OCI-LY7 (cell line): ENCODE measurements around the gene RCAN3. TPM values are rescaled to one million over a fixed set of nuclear protein-coding genes. Genes with fewer than 3 reads are reported as not detected.

Experiments used
- BruUV-seq: library from RNA; stranded (reverse); fragments of 400-500 nt; replicated peaks from 2 replicates; lab custom pipeline; 2021; lab: Mats Ljungman, UMichigan
- CTCF ChIA-PET: fragments of 300-600 bp; sonication (Branson Sonifier 250); formaldehyde crosslinking; loops from one replicate; lab custom pipeline; 2022; ENCODE audit warnings: antibody characterized with exemption; ENCODE audit not compliant: unreplicated experiment; lab: Charles Lee
- POLR2A ChIA-PET: fragments of 300-600 bp; sonication (Branson Sonifier 250); formaldehyde crosslinking; loops from one replicate; lab custom pipeline; 2022; ENCODE audit warnings: antibody characterized with exemption; lab: Charles Lee
- DNase-seq: peaks from one replicate; pipeline ENCODE4 v3.0.0-alpha.2; 2015; ENCODE audit warnings: low spot score
- H2AFZ ChIP-seq: fragments of 200-600 bp; sonication (generic), shearing (Covaris generic); 2 replicates; pipeline ENCODE4 v1.6.1; 2014; ENCODE audit warnings: mild to moderate bottlenecking, antibody characterized with exemption, low read length, moderate library complexity
- H3K27ac ChIP-seq: fragments of 200-600 bp; sonication (generic); 2 replicates; pipeline ENCODE4 v1.5.1; 2014; ENCODE audit warnings: mixed run types, low read depth, mild to moderate bottlenecking, moderate library complexity, low read length, inconsistent platforms; ENCODE audit not compliant: poor library complexity, severe bottlenecking
- H3K36me3 ChIP-seq: fragments of 200-600 bp; sonication (generic); 2 replicates; pipeline ENCODE4 v1.6.1; 2014; ENCODE audit warnings: mild to moderate bottlenecking, antibody characterized with exemption, low read length, moderate library complexity, mixed read lengths; ENCODE audit not compliant: insufficient read depth
- H3K4me1 ChIP-seq: fragments of 200-600 bp; sonication (generic); 2 replicates; pipeline ENCODE4 v1.5.1; 2014; ENCODE audit warnings: mild to moderate bottlenecking, low read length; ENCODE audit not compliant: insufficient read depth, poor library complexity, severe bottlenecking
- H3K4me2 ChIP-seq: fragments of 200-600 bp; sonication (generic); 2 replicates; pipeline ENCODE4 v1.6.1; 2014; ENCODE audit warnings: mild to moderate bottlenecking, low read length
- H3K4me3 ChIP-seq: fragments of 200-600 bp; sonication (generic); 2 replicates; pipeline ENCODE4 v1.5.1; 2014; ENCODE audit warnings: mild to moderate bottlenecking, low read depth, low read length; ENCODE audit not compliant: poor library complexity, severe bottlenecking
- H3K79me2 ChIP-seq: fragments of 200-600 bp; sonication (generic); 2 replicates; pipeline ENCODE4 v1.6.1; 2016; ENCODE audit warnings: low read depth, mild to moderate bottlenecking, low read length, moderate library complexity, mixed read lengths; ENCODE audit not compliant: insufficient read depth
- H3K9me2 ChIP-seq: fragments of 200-600 bp; sonication (generic); 2 replicates; pipeline ENCODE4 v1.6.1; 2016; ENCODE audit warnings: mild to moderate bottlenecking, low read length, mixed read lengths; ENCODE audit not compliant: insufficient read depth
- H3K9me3 ChIP-seq: fragments of 200-600 bp; sonication (generic); 2 replicates; pipeline ENCODE4 v1.6.1; 2014; ENCODE audit warnings: mild to moderate bottlenecking, mixed run types, low read length, mixed read lengths
- H4K20me1 ChIP-seq: fragments of 200-600 bp; sonication (generic); 2 replicates; pipeline ENCODE4 v1.6.1; 2014; ENCODE audit warnings: mild to moderate bottlenecking, antibody characterized with exemption, low read length, moderate library complexity, mixed read lengths; ENCODE audit not compliant: insufficient read depth
- EZH2phosphoT487 ChIP-seq: fragments of 200-600 bp; sonication (generic); IDR thresholded peaks from 2 replicates; pipeline ENCODE4 v1.6.1; 2018; ENCODE audit warnings: low read depth, borderline replicate concordance, mild to moderate bottlenecking, mixed run types, antibody characterized with exemption, low read length, moderate library complexity, mixed read lengths
- intact Hi-C: fragments of 100-400 bp; cut with micrococcal nuclease; formaldehyde crosslinking; loops from one replicate; pipeline ENCODE4 v1.10.0; 2022; ENCODE audit not compliant: unreplicated experiment
- total RNA-seq, 2 experiments: library from RNA; depleted of rRNA in 1 of 2; stranded (reverse); fragments of >200 nt in 1 of 2; shearing (Covaris generic) in 1 of 2; gene quantifications; 2 replicates each; pipeline ENCODE4 v1.2.3, GENCODE V29; 2014 to 2022
- TF ChIP-seq, protein P1 (sequence below): fragments of 200-600 bp; sonication (generic); conservative IDR thresholded peaks from 2 replicates; pipeline ENCODE4 v1.5.1; 2014; ENCODE audit warnings: mild to moderate bottlenecking, antibody characterized with exemption, low read length, moderate library complexity, mixed read lengths

The RCAN3 gene
- total RNA-seq, 2 experiments from 2014 or later = 13.0 to 47.8 TPM

DNA sequence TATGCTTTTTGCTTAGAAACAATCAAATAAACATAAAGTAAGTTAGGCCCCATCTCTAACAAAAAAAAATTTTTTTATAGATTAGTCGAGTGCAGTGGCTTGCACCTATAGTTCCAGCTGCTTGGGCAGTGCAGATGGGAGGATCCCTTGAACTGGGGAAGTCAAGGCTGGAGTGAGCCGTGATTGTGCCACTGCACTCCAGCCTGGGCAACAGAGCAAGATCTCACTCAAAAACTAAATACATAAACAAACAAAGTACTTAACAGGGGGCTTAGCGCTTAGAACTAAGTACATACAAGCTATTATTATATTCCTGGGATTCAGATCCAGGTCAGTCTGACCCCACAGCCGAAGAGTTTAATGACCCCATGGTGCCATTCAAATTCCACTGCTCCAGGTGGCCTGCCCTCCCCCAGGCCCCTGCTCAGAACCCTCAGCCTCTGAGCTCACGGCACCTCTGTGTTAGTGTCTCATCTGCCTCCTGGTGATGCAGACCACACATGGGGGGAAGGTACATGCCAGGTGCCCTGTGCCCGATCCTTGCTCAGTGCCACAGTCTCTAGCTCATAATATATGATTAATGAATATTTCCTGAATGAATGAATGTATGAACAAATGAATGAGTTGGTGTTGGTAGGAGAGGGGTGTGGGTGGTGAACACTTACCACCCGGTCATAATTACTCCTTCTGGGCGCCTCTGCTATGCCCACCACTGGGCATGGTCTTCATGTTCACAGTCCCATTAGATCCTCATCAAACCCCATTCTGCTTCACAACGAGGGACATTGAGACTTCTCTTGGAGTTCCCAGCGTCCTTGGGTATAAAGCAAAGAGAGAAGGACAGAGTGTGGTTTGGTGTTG lies 67.9 kb downstream of the RCAN3 start:
- no peak overlapping the region for H2AFZ ChIP-seq
- no peak for TF ChIP-seq EZH2phosphoT487
- TF ChIP-seq, protein P1, sequence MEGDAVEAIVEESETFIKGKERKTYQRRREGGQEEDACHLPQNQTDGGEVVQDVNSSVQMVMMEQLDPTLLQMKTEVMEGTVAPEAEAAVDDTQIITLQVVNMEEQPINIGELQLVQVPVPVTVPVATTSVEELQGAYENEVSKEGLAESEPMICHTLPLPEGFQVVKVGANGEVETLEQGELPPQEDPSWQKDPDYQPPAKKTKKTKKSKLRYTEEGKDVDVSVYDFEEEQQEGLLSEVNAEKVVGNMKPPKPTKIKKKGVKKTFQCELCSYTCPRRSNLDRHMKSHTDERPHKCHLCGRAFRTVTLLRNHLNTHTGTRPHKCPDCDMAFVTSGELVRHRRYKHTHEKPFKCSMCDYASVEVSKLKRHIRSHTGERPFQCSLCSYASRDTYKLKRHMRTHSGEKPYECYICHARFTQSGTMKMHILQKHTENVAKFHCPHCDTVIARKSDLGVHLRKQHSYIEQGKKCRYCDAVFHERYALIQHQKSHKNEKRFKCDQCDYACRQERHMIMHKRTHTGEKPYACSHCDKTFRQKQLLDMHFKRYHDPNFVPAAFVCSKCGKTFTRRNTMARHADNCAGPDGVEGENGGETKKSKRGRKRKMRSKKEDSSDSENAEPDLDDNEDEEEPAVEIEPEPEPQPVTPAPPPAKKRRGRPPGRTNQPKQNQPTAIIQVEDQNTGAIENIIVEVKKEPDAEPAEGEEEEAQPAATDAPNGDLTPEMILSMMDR = no peak
- H3K4me2 ChIP-seq = no peak overlapping the region
- no peak overlapping the region for H3K4me3 ChIP-seq
- no peaks in the 10 kb centered on the region for H3K79me2 ChIP-seq
- POLR2A ChIA-PET = no interaction called here
- CTCF ChIA-PET = no interaction called here
- no peak overlapping the region for H3K27ac ChIP-seq
- intact Hi-C loops = no loop called here
- H4K20me1 ChIP-seq = no peaks in the 10 kb centered on the region
- no TSS peak for BruUV-seq
- no peaks in the 10 kb centered on the region for H3K36me3 ChIP-seq
- no peak for DNase-seq
- no peaks in the 10 kb centered on the region for H3K9me3 ChIP-seq
- peaks cover 31% of the 10 kb centered on the region for H3K4me1 ChIP-seq
- H3K9me2 ChIP-seq = no peaks in the 10 kb centered on the region

- no peak for DNase-seq
- POLR2A ChIA-PET = interaction anchor here (0.6 to 1.0 kb wide), 2 partner anchors 12 to 15 kb away, joined by 3 to 4 read pairs; no protein-coding TSS in a partner anchor
- Histone ChIP-seq H3K4me1 (peaks cover 15% of the 10 kb centered on the region), H3K9me2 (no peaks in the 10 kb centered on the region), H2AFZ (no peak overlapping the region), H3K9me3 (no peaks in the 10 kb centered on the region), H3K27ac (no peak overlapping the region), H3K36me3 (no peaks in the 10 kb centered on the region), H3K4me3 (no peak overlapping the region), H3K79me2 (no peaks in the 10 kb centered on the region), H3K4me2 (no peak overlapping the region), H4K20me1 (no peaks in the 10 kb centered on the region)
- no peak for TF ChIP-seq EZH2phosphoT487
- TF ChIP-seq, protein P1 = no peak
- CTCF ChIA-PET = interaction anchor here (1.0 kb wide), 1 partner anchor 15 kb away, joined by 3 read pairs; no protein-coding TSS in a partner anchor
- intact Hi-C loops = no loop called here
- no TSS peak for BruUV-seq
Observed at GRCh38 chr1:24572301-24572700, 69.7 kb downstream of the RCAN3 start.
